Peyer's patch (tissue), 4 donors: ENCODE measurements around the gene KRTAP2-2. TPM values are rescaled to one million over a fixed set of nuclear protein-coding genes. Genes with fewer than 3 reads are reported as not detected.
"Not testable (repeated sequence)": the region's sequence is repeated elsewhere in the genome, so short reads cannot be mapped to it uniquely, and the experiment has no call there.

Experiments used
- DNase-seq, 3 donors: peaks; one replicate each; pipeline ENCODE4 v3.0.0-alpha.2; 2017 to 2019
- H3K27ac ChIP-seq, 4 donors: fragments of 200-600 bp; sonication (generic); one replicate each; pipeline ENCODE4 v1.5.1; 2016 to 2019
- H3K27me3 ChIP-seq, 2 donors: fragments of 200-600 bp; sonication (generic); one replicate each; pipeline ENCODE4 v1.5.1; 2019
- H3K36me3 ChIP-seq, 3 donors: fragments of 200-600 bp; sonication (generic); one replicate each; pipeline ENCODE4 v1.5.1; 2016 to 2019
- H3K4me1 ChIP-seq, 4 donors: fragments of 200-600 bp; sonication (generic); one replicate each; pipeline ENCODE4 v1.5.1; 2016 to 2019
- H3K4me3 ChIP-seq, 4 donors: fragments of 200-600 bp; sonication (generic); 1 replicate in 3 of 4; 2 replicates in 1 of 4; pipeline ENCODE4 v1.5.1; 2016 to 2019; ENCODE audit warnings: mild to moderate bottlenecking in 1 of 4
- H3K9me3 ChIP-seq, 4 donors: fragments of 200-600 bp; sonication (generic); one replicate each; pipeline ENCODE4 v1.5.1; 2016 to 2019; ENCODE audit warnings: mild to moderate bottlenecking in 1 of 4
- CTCF ChIP-seq, 6 experiments: fragments of 450-650 bp in 4 of 6; fragments of 200-600 bp in 2 of 6; sonication (generic) in 1 of 6; IDR thresholded peaks; one replicate each; pipeline ENCODE4 v1.5.1; 2017 to 2019; ENCODE audit warnings: antibody characterized with exemption in 6 of 6, mild to moderate bottlenecking in 3 of 6, moderate library complexity in 1 of 6
- POLR2A ChIP-seq, 2 donors: fragments of 450-650 bp; IDR thresholded peaks; one replicate each; pipeline ENCODE4 v1.5.1; 2017; ENCODE audit warnings: antibody characterized with exemption in 2 of 2, mild to moderate bottlenecking in 2 of 2, moderate library complexity in 2 of 2
- total RNA-seq, 4 donors: library from RNA; depleted of rRNA; stranded (reverse); fragments of >200 nt; gene quantifications; one replicate each; pipeline ENCODE4 v1.1.0, GENCODE V29; 2016

Gene KRTAP2-2
- total RNA-seq, 4 donors from 2014 or later, result not detected

- H3K36me3 ChIP-seq, result no peaks in the 10 kb centered on the region
- H3K9me3 ChIP-seq, result no peaks in the 10 kb centered on the region
- no peak for DNase-seq
- no peak overlapping the region for H3K4me3 ChIP-seq
- no peaks in the 10 kb centered on the region for H3K4me1 ChIP-seq
- TF ChIP-seq POLR2A (IDR thresholded peaks at IDR 0.05) (no peak), CTCF (IDR thresholded peaks at IDR 0.05) (no peak)
- H3K27ac ChIP-seq, result no peak overlapping the region
- H3K27me3 ChIP-seq, result no peaks in the 10 kb centered on the region
Measured at GRCh38 chr17:41037853-41038350, 17.1 kb downstream of the KRTAP2-2 start.

GRCh38 chr17:41034346-41034935 is 20.6 kb downstream of the KRTAP2-2 start, which contains the start of gene KRTAP1-3:
KRTAP1-3 (minus strand) TSS chr17:41034874; CDS start chr17:41034821, 53 bp downstream.
- H3K27me3 ChIP-seq, H3K4me1 ChIP-seq, H3K36me3 ChIP-seq, H3K4me3 ChIP-seq, H3K9me3 ChIP-seq, H3K27ac ChIP-seq, DNase-seq: not testable (repeated sequence)

- no peaks in the 10 kb centered on the region for H3K4me1 ChIP-seq
- no peaks in the 10 kb centered on the region for H3K36me3 ChIP-seq
- no peak within 1 kb of the TSS for H3K4me3 ChIP-seq
- no peaks in the 10 kb centered on the region for H3K9me3 ChIP-seq
- H3K27ac ChIP-seq, result no peak within 1 kb of the TSS
- no peak for DNase-seq
- no peaks in the 10 kb centered on the region for H3K27me3 ChIP-seq
- TF ChIP-seq POLR2A (IDR thresholded peaks at IDR 0.05) (no peak), CTCF (IDR thresholded peaks at IDR 0.05) (no peak)
Measured at GRCh38 chr17:41029633-41030245, 25.3 kb downstream of the KRTAP2-2 start, which contains the start of gene KRTAP1-4. KRTAP1-4 (minus strand) TSS chr17:41030195; CDS start chr17:41030078, 117 bp downstream.

GRCh38 chr17:41026715-41027471 is 28.1 kb downstream of the KRTAP2-2 start, which contains the start of gene KRTAP1-5:
KRTAP1-5 (minus strand) TSS chr17:41027208; CDS start chr17:41027155, 53 bp downstream.
- DNase-seq, result no peak
- Histone ChIP-seq H3K4me3 (no peak within 1 kb of the TSS), H3K27me3 (no peaks in the 10 kb centered on the region), H3K9me3 (no peaks in the 10 kb centered on the region), H3K27ac (no peak within 1 kb of the TSS), H3K4me1 (no peaks in the 10 kb centered on the region), H3K36me3 (no peaks in the 10 kb centered on the region)
- TF ChIP-seq CTCF (IDR thresholded peaks at IDR 0.05), result no peak
- no peak for TF ChIP-seq POLR2A (IDR thresholded peaks at IDR 0.05)

- no peak for TF ChIP-seq POLR2A (IDR thresholded peaks at IDR 0.05)
- TF ChIP-seq CTCF (IDR thresholded peaks at IDR 0.05), result no peak
- no peak overlapping the region for H3K4me3 ChIP-seq
- no peaks in the 10 kb centered on the region for H3K36me3 ChIP-seq
- no peak for DNase-seq
- no peaks in the 10 kb centered on the region for H3K4me1 ChIP-seq
- no peak overlapping the region for H3K27ac ChIP-seq
- no peaks in the 10 kb centered on the region for H3K27me3 ChIP-seq
- H3K9me3 ChIP-seq, result no peaks in the 10 kb centered on the region
Measured at GRCh38 chr17:41024697-41025096, 30.3 kb downstream of the KRTAP2-2 start.

GRCh38 chr17:41020336-41020735 is 34.7 kb downstream of the KRTAP2-2 start:
- H3K9me3 ChIP-seq, result no peaks in the 10 kb centered on the region
- no peak for DNase-seq
- TF ChIP-seq CTCF (IDR thresholded peaks at IDR 0.05) (no peak), POLR2A (IDR thresholded peaks at IDR 0.05) (no peak)
- no peak overlapping the region for H3K27ac ChIP-seq
- no peak overlapping the region for H3K4me3 ChIP-seq
- no peaks in the 10 kb centered on the region for H3K4me1 ChIP-seq
- H3K27me3 ChIP-seq, result no peaks in the 10 kb centered on the region
- H3K36me3 ChIP-seq, result no peaks in the 10 kb centered on the region
